HEK293 (cell line): ENCODE results near the gene MAGOHB.

Experiments used
- CTCF ChIA-PET: fragments of 350-600 bp; formaldehyde crosslinking; extraction: SDS; loops from one replicate; lab custom pipeline; 2021; ENCODE audit warnings: antibody characterized with exemption; lab: Yijun Ruan, JAX
- POLR2A ChIA-PET: fragments of 300-600 bp; formaldehyde crosslinking; extraction: SDS; loops from one replicate; lab custom pipeline; 2020; ENCODE audit warnings: antibody characterized with exemption, inconsistent platforms; lab: Yijun Ruan, JAX
- H3K27ac ChIP-seq: fragments of 200-500 bp; sonication (Bioruptor generic); 2 replicates; pipeline ENCODE4 v1.5.1; 2014; ENCODE audit warnings: low read depth, low read length, control low read depth, inconsistent platforms; ENCODE audit errors: extremely low read depth
- H3K36me3 ChIP-seq, 2 experiments: fragments of 200-500 bp in 1 of 2; sonication (Bioruptor generic) in 1 of 2; 1 replicate in 1 of 2; 2 replicates in 1 of 2; pipeline ENCODE4 v1.5.1; 2014 to 2017; ENCODE audit warnings: inconsistent platforms in 2 of 2, low read length in 2 of 2; ENCODE audit not compliant: control insufficient read depth in 2 of 2, insufficient read depth in 1 of 2
- H3K4me1 ChIP-seq: fragments of 200-500 bp; sonication (Bioruptor generic); 2 replicates; pipeline ENCODE4 v1.5.1; 2014; ENCODE audit warnings: mild to moderate bottlenecking, low read length, inconsistent platforms; ENCODE audit not compliant: control insufficient read depth, insufficient read depth
- H3K4me3 ChIP-seq: 2 replicates; pipeline ENCODE4 v1.5.1; 2011; ENCODE audit warnings: low read depth, mild to moderate bottlenecking, control low read depth, low read length, moderate library complexity
- H3K9me3 ChIP-seq: fragments of 200-500 bp; sonication (Bioruptor generic); 2 replicates; pipeline ENCODE4 v1.5.1; 2014; ENCODE audit warnings: low read depth, low read length, inconsistent platforms; ENCODE audit not compliant: control insufficient read depth, insufficient read depth
- BCL11A ChIP-seq: fragments of 450-650 bp; formaldehyde crosslinking; IDR thresholded peaks from 2 replicates; pipeline ENCODE4 v1.5.1; 2016; ENCODE audit warnings: low read depth, missing biosample characterization, missing genetic modification characterization
- BCL11B ChIP-seq: fragments of 450-650 bp; formaldehyde crosslinking; IDR thresholded peaks from 2 replicates; pipeline ENCODE4 v1.5.1; 2016; ENCODE audit warnings: low read depth, missing biosample characterization, missing genetic modification characterization
- IKZF3 ChIP-seq: fragments of 450-650 bp; IDR thresholded peaks from 2 replicates; pipeline ENCODE4 v1.5.0; 2018; ENCODE audit warnings: missing biosample characterization, mild to moderate bottlenecking, missing genetic modification characterization, moderate library complexity
- OSR2 ChIP-seq: fragments of 450-650 bp; formaldehyde crosslinking; IDR thresholded peaks from 2 replicates; pipeline ENCODE4 v1.5.1; 2016; ENCODE audit warnings: missing biosample characterization, missing genetic modification characterization
- YY2 ChIP-seq: fragments of 450-650 bp; formaldehyde crosslinking; IDR thresholded peaks from 2 replicates; pipeline ENCODE4 v1.5.1; 2016; ENCODE audit warnings: missing biosample characterization, missing genetic modification characterization
- ZEB2 ChIP-seq: fragments of 450-650 bp; formaldehyde crosslinking; IDR thresholded peaks from 2 replicates; pipeline ENCODE4 v1.5.1; 2016; ENCODE audit warnings: missing biosample characterization, missing genetic modification characterization
- ZNF140 ChIP-seq: fragments of 450-650 bp; formaldehyde crosslinking; IDR thresholded peaks from 2 replicates; pipeline ENCODE4 v1.5.1; 2016; ENCODE audit warnings: missing biosample characterization, missing genetic modification characterization
- ZNF157 ChIP-seq: fragments of 450-650 bp; formaldehyde crosslinking; IDR thresholded peaks from 2 replicates; pipeline ENCODE4 v1.5.1; 2016; ENCODE audit warnings: missing biosample characterization, missing genetic modification characterization
- ZNF223 ChIP-seq: fragments of 450-650 bp; formaldehyde crosslinking; IDR thresholded peaks from 2 replicates; pipeline ENCODE4 v1.5.1; 2016; ENCODE audit warnings: missing biosample characterization, missing genetic modification characterization
- ZNF350 ChIP-seq: fragments of 450-650 bp; formaldehyde crosslinking; IDR thresholded peaks from 2 replicates; pipeline ENCODE4 v1.5.0; 2017; ENCODE audit warnings: missing biosample characterization, mild to moderate bottlenecking, missing genetic modification characterization
- ZNF423 ChIP-seq: fragments of 450-650 bp; formaldehyde crosslinking; IDR thresholded peaks from 2 replicates; pipeline ENCODE4 v1.5.1; 2016; ENCODE audit warnings: missing biosample characterization, missing genetic modification characterization
- ZNF600 ChIP-seq: fragments of 450-650 bp; formaldehyde crosslinking; IDR thresholded peaks from 2 replicates; pipeline ENCODE4 v1.5.1; 2016; ENCODE audit warnings: missing biosample characterization, missing genetic modification characterization
- ZNF830 ChIP-seq: fragments of 450-650 bp; IDR thresholded peaks from 2 replicates; pipeline ENCODE4 v1.5.0; 2018; ENCODE audit warnings: missing biosample characterization, missing genetic modification characterization, low read depth, mild to moderate bottlenecking, moderate library complexity
- TF ChIP-seq, protein P1 (sequence below): fragments of 450-650 bp; formaldehyde crosslinking; IDR thresholded peaks from 2 replicates; pipeline ENCODE4 v1.5.1; 2016; ENCODE audit warnings: missing biosample characterization, missing genetic modification characterization, low read depth
- TF ChIP-seq, protein P2 (sequence below): fragments of 450-650 bp; formaldehyde crosslinking; IDR thresholded peaks from 2 replicates; pipeline ENCODE4 v1.5.1; 2017; ENCODE audit warnings: missing biosample characterization, missing genetic modification characterization
- TF ChIP-seq, protein P3 (sequence below): fragments of 450-650 bp; formaldehyde crosslinking; IDR thresholded peaks from 2 replicates; pipeline ENCODE4 v1.5.1; 2016; ENCODE audit warnings: missing biosample characterization, missing genetic modification characterization
- TF ChIP-seq, protein P4 (sequence below): fragments of 450-650 bp; formaldehyde crosslinking; conservative IDR thresholded peaks from 2 replicates; pipeline ENCODE4 v1.5.1; 2016; ENCODE audit warnings: low read depth, missing biosample characterization, missing genetic modification characterization

Gene MAGOHB

DNA sequence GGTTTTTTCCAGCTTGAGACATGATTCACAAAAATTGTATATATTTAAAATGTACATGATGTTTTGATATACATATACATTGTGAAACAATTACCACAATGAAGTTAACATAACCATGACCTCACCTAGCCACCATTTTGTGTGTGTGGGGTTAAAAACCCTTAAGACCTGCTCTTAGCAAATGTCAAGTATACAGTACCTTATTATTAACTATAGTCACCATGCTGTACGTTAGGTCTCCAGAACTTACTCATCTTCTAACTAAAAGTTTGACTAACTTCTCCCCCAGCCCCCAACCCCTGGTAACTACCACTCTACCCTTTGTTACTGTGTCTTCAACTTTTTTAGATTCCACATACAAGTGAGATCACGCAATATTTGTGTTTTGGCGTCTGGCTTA lies 55.1 kb downstream of the MAGOHB start (continued):
- TF ChIP-seq BCL11A (no peak), ZNF157 (tag by site-specific recombination) (no peak), ZEB2 (tag by site-specific recombination) (no peak)

DNA sequence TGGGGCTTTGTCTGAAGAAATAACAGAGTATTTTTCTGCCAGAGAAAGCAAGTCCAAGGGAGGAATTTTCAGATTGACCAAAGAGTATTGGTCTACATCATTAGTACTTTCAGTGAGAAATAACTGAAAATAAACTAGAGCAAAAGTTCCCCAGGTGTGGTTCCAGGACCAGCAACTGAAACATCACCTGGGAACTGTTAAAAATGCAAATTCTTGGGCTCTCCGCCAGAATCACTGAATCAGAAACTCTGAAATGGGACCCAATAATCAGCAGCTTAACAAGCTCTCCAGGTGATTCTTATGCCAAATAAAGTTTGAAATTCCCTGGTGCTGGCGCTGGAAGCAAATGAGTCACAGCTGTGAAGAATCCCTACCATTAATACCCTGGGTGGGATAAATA lies 55.6 kb downstream of the MAGOHB start:
- TF ChIP-seq IKZF3, result no peak
- TF ChIP-seq, protein P1, sequence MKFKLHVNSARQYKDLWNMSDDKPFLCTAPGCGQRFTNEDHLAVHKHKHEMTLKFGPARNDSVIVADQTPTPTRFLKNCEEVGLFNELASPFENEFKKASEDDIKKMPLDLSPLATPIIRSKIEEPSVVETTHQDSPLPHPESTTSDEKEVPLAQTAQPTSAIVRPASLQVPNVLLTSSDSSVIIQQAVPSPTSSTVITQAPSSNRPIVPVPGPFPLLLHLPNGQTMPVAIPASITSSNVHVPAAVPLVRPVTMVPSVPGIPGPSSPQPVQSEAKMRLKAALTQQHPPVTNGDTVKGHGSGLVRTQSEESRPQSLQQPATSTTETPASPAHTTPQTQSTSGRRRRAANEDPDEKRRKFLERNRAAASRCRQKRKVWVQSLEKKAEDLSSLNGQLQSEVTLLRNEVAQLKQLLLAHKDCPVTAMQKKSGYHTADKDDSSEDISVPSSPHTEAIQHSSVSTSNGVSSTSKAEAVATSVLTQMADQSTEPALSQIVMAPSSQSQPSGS (tag by site-specific recombination), result no peak
- no peak for TF ChIP-seq BCL11B (tag by site-specific recombination)
- no peak for TF ChIP-seq ZNF830
- TF ChIP-seq ZNF223, result no peak
- TF ChIP-seq, protein P2, sequence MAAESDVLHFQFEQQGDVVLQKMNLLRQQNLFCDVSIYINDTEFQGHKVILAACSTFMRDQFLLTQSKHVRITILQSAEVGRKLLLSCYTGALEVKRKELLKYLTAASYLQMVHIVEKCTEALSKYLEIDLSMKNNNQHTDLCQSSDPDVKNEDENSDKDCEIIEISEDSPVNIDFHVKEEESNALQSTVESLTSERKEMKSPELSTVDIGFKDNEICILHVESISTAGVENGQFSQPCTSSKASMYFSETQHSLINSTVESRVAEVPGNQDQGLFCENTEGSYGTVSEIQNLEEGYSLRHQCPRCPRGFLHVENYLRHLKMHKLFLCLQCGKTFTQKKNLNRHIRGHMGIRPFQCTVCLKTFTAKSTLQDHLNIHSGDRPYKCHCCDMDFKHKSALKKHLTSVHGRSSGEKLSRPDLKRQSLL (tag by site-specific recombination), result no peak
- no peak for TF ChIP-seq ZNF350 (tag by site-specific recombination)
- TF ChIP-seq, protein P3, sequence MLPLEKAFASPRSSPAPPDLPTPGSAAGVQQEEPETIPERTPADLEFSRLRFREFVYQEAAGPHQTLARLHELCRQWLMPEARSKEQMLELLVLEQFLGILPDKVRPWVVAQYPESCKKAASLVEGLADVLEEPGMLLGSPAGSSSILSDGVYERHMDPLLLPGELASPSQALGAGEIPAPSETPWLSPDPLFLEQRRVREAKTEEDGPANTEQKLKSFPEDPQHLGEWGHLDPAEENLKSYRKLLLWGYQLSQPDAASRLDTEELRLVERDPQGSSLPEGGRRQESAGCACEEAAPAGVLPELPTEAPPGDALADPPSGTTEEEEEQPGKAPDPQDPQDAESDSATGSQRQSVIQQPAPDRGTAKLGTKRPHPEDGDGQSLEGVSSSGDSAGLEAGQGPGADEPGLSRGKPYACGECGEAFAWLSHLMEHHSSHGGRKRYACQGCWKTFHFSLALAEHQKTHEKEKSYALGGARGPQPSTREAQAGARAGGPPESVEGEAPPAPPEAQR (tag by site-specific recombination), result no peak
- TF ChIP-seq ZNF140, result no peak
- TF ChIP-seq ZNF423 (tag by site-specific recombination), result no peak
- no peak for TF ChIP-seq ZNF600
- TF ChIP-seq OSR2 (tag by site-specific recombination), result no peak
- no peak for TF ChIP-seq YY2
- TF ChIP-seq, protein P4, sequence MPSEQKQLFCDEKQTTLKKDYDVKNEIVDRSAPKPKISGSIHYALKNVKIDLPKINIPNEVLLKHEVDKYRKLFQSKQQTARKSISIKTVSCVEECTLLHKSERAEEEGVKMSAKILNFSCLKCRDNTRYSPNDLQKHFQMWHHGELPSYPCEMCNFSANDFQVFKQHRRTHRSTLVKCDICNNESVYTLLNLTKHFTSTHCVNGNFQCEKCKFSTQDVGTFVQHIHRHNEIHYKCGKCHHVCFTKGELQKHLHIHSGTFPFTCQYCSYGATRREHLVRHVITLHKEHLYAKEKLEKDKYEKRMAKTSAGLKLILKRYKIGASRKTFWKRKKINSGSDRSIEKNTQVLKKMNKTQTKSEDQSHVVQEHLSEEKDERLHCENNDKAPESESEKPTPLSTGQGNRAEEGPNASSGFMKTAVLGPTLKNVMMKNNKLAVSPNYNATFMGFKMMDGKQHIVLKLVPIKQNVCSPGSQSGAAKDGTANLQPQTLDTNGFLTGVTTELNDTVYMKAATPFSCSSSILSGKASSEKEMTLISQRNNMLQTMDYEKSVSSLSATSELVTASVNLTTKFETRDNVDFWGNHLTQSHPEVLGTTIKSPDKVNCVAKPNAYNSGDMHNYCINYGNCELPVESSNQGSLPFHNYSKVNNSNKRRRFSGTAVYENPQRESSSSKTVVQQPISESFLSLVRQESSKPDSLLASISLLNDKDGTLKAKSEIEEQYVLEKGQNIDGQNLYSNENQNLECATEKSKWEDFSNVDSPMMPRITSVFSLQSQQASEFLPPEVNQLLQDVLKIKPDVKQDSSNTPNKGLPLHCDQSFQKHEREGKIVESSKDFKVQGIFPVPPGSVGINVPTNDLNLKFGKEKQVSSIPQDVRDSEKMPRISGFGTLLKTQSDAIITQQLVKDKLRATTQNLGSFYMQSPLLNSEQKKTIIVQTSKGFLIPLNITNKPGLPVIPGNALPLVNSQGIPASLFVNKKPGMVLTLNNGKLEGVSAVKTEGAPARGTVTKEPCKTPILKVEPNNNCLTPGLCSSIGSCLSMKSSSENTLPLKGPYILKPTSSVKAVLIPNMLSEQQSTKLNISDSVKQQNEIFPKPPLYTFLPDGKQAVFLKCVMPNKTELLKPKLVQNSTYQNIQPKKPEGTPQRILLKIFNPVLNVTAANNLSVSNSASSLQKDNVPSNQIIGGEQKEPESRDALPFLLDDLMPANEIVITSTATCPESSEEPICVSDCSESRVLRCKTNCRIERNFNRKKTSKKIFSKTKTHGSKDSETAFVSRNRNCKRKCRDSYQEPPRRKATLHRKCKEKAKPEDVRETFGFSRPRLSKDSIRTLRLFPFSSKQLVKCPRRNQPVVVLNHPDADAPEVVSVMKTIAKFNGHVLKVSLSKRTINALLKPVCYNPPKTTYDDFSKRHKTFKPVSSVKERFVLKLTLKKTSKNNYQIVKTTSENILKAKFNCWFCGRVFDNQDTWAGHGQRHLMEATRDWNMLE (tag by site-specific recombination), result no peak
- TF ChIP-seq, all 188 proteins: peak for 0
- Histone ChIP-seq H3K9me3 (no peaks in the 10 kb centered on the region), H3K4me1 (no peaks in the 10 kb centered on the region), H3K36me3 (no peaks in the 10 kb centered on the region), H3K4me3 (no peak overlapping the region), H3K27ac (no peak overlapping the region)
- CTCF ChIA-PET, result interaction anchor here (0.7 to 2.3 kb wide), 2 partner anchors 54 to 322 kb away, joined by 3 to 14 read pairs; no protein-coding TSS in a partner anchor
- POLR2A ChIA-PET, result no interaction called here
